HG03066 (cell line): ENCODE measurements around the gene SEC14L1.
"Not testable (repeated sequence)": the region's sequence is repeated elsewhere in the genome, so short reads cannot be mapped to it uniquely, and the experiment has no call there.

ENCODE experiments used
- ATAC-seq: cut with Tn5 transposase; IDR thresholded peaks from one replicate; pipeline ENCODE4 v1.9.1; 2021; ENCODE audit warnings: low read depth; ENCODE audit not compliant: unreplicated experiment

Gene SEC14L1

GRCh38 chr17:77231076-77231871, 90.5 kb downstream of the SEC14L1 start:
- no peak for ATAC-seq

GRCh38 chr17:77233127-77233526, 92.4 kb downstream of the SEC14L1 start:
- ATAC-seq: no peak

GRCh38 chr17:77233635-77234334, 93.0 kb downstream of the SEC14L1 start:
- no peak for ATAC-seq

GRCh38 chr17:77234695-77235094, 93.9 kb downstream of the SEC14L1 start:
- no peak for ATAC-seq

- no peak for ATAC-seq
Measured at GRCh38 chr17:77235370-77235941, 94.7 kb downstream of the SEC14L1 start.

- ATAC-seq: no peak
Measured at GRCh38 chr17:77237232-77238008, 96.7 kb downstream of the SEC14L1 start.

- ATAC-seq: no peak
Measured at GRCh38 chr17:77240976-77241375, 100.2 kb downstream of the SEC14L1 start.

GRCh38 chr17:77242118-77242851, 101.5 kb downstream of the SEC14L1 start:
- no peak for ATAC-seq

- ATAC-seq: no peak
Measured at GRCh38 chr17:77245162-77245926, 104.6 kb downstream of the SEC14L1 start.

- no peak for ATAC-seq
Measured at GRCh38 chr17:77246110-77247047, 105.6 kb downstream of the SEC14L1 start.

- ATAC-seq: no peak
Measured at GRCh38 chr17:77247048-77247541, 106.3 kb downstream of the SEC14L1 start.

GRCh38 chr17:77247609-77248008, 106.8 kb downstream of the SEC14L1 start:
- ATAC-seq: no peak

GRCh38 chr17:77248216-77249114, 107.7 kb downstream of the SEC14L1 start:
- no peak for ATAC-seq

GRCh38 chr17:77251622-77252183, 110.9 kb downstream of the SEC14L1 start:
- ATAC-seq: no peak

GRCh38 chr17:77252306-77252705, 111.5 kb downstream of the SEC14L1 start:
- not testable (repeated sequence) for ATAC-seq

- no peak for ATAC-seq
Measured at GRCh38 chr17:77253611-77254051, 112.9 kb downstream of the SEC14L1 start.
